Cardiac fibroblast (primary cell): ENCODE data around the gene CLIC4.
"Not testable (repeated sequence)": the region's sequence is repeated elsewhere in the genome, so short reads cannot be mapped to it uniquely, and the experiment has no call there.

Experiments used
- DNase-seq, 2 donors: peaks; one replicate each; pipeline versions ENCODE4 v3.0.0 to v3.0.0-alpha.2; 2010; ENCODE audit warnings: low read depth in 2 of 2
- H3K4me3 ChIP-seq, 2 donors: replicated peaks in 1 of 2; 1 replicate in 1 of 2; 2 replicates in 1 of 2; pipeline ENCODE4 v1.5.1; 2011; ENCODE audit warnings: low read depth in 2 of 2, low read length in 2 of 2, mild to moderate bottlenecking in 2 of 2, moderate library complexity in 1 of 2
- TF ChIP-seq, protein P1 (sequence below): IDR thresholded peaks from one replicate; pipeline ENCODE4 v1.5.1; 2011; ENCODE audit warnings: low read depth, mild to moderate bottlenecking, low read length, inconsistent platforms

Gene CLIC4

GRCh38 chr1:24727501-24728216 lies 17.6 kb upstream of the CLIC4 start:
- TF ChIP-seq, protein P1, sequence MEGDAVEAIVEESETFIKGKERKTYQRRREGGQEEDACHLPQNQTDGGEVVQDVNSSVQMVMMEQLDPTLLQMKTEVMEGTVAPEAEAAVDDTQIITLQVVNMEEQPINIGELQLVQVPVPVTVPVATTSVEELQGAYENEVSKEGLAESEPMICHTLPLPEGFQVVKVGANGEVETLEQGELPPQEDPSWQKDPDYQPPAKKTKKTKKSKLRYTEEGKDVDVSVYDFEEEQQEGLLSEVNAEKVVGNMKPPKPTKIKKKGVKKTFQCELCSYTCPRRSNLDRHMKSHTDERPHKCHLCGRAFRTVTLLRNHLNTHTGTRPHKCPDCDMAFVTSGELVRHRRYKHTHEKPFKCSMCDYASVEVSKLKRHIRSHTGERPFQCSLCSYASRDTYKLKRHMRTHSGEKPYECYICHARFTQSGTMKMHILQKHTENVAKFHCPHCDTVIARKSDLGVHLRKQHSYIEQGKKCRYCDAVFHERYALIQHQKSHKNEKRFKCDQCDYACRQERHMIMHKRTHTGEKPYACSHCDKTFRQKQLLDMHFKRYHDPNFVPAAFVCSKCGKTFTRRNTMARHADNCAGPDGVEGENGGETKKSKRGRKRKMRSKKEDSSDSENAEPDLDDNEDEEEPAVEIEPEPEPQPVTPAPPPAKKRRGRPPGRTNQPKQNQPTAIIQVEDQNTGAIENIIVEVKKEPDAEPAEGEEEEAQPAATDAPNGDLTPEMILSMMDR, result no peak
- peak; percentile 90 to 91 for DNase-seq
- peak overlapping the region in 1 of 2 donors; percentile 30 for H3K4me3 ChIP-seq

DNA sequence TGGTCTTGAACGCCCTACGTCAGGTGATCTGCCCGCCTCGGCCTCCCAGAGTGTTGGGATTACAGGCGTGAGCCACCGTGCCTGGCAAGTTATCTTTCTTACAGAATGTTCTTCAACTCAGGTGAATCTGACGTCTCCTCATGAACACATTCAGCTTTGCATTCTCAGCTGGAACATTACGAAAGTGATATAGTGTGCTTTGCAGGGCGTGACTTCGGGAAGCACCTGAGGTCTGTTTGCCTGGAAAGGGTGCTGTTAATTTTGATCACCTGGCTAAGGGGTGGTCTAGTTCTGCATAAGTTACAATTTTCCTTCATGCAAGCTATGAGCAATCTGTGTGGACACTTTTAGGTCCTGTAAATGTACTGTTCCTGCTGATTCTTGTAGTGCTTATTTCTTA lies 16.3 kb upstream of the CLIC4 start:
- DNase-seq, result no peak
- TF ChIP-seq, protein P1, result no peak
- H3K4me3 ChIP-seq, result no peak overlapping the region

GRCh38 chr1:24732186-24732885 lies 12.9 kb upstream of the CLIC4 start:
- no peak overlapping the region for H3K4me3 ChIP-seq
- TF ChIP-seq, protein P1, result no peak
- no peak for DNase-seq

DNA sequence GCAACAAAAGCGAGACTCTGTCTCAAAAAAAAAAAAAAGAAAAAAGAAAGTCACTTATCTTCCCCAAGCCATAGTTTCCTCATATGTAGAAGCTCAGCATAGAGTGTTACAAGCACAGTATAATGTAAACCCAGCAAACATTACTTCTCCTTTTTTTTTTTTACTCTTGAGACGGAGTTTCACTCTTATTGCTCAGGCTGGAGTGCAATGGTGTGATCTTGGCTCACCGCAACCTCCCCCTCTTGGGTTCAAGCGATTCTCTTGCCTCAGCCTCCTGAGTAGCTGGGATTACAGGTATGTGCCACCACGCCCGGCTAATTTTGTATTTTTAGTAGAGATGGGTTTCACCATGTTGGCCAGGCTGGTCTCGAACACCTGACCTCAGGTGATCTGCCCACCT lies 11.9 kb upstream of the CLIC4 start:
- not testable (repeated sequence) for H3K4me3 ChIP-seq, DNase-seq

DNA sequence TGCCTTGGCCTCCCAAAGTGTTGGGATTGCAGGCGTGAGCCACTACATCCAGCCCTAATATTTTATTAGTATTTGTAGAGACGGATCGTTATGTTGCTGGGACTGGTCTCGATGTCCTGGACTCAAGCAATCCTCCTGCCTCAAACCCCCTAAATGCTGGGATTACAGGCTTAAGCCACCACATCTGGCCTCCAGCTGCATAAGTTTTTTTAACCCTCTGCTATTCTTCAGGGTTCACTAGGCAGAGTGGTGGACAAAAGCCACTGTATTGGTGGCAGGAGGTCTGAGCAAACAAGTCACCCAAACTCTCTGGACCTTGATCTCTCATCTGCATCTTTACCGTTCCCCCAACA lies 10.1 kb upstream of the CLIC4 start:
- H3K4me3 ChIP-seq, result no peak overlapping the region
- TF ChIP-seq, protein P1, result no peak
- no peak for DNase-seq

DNA sequence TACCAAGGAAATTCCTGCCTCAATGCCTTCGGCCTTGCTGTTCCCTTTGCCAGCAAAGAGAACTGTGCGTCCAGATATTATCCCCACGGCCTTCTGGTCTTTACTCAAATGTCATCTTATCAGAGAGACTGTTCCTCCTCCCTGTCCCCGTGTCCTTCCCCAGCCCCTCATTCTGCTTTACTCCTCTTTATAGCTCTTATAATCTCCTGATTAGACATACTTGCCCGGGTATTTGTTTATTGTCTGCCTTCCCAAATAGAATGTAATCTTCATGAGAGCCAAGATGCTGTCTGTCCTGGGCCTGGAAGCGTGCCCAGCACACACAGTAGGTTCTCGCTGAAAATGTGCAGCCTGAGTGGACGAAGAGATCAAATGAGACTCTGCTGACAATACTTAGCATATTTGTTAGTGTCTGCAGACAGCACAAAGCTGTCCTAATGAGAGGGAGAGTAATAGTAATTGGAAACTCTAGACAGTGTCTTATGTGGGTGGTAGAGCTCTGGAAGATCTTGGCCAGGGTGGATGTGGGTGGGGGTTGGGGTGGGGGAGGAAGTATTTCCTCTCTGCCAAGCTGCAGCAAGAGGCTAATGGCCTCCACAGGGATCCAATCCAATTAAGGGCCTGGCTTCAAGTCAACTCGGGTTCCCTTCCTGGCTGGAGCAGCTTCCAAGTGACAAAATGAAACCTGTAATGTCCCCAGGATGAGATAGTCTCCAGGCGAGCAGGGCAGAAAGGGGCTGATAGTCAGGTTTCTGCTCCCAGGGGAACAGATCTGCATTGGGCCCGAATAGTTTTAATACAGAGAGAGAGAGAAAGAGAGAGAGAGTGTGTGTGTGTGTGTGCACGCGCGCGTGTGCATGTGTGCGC lies 9.5 kb upstream of the CLIC4 start:
- no peak overlapping the region for H3K4me3 ChIP-seq
- peak; percentile 39 to 88 for DNase-seq
- TF ChIP-seq, protein P1, result no peak
